Spleen (tissue), 11 donors: ENCODE results near the gene SEC16A. TPM values are rescaled to one million over a fixed set of nuclear protein-coding genes. Genes with fewer than 3 reads are reported as not detected.

Experiments
- DNase-seq: peaks from one replicate; pipeline ENCODE4 v3.0.0-alpha.2; 2020
- H3K27ac ChIP-seq, 8 donors: fragments of 200-600 bp; sonication (generic) in 7 of 8; 1 replicate in 4 of 8; 2 replicates in 4 of 8; pipeline versions ENCODE4 v1.5.0 to v1.8.0; 2016 to 2021; ENCODE audit warnings: inconsistent platforms in 4 of 8, mild to moderate bottlenecking in 4 of 8, moderate library complexity in 1 of 8
- H3K27me3 ChIP-seq, 7 donors: fragments of 200-600 bp; sonication (generic) in 6 of 7; replicated peaks in 1 of 7; 1 replicate in 4 of 7; 2 replicates in 3 of 7; pipeline versions ENCODE4 v1.5.0 to v1.8.0; 2016 to 2021; ENCODE audit warnings: inconsistent platforms in 3 of 7, mild to moderate bottlenecking in 1 of 7
- H3K36me3 ChIP-seq, 6 donors: fragments of 200-600 bp; sonication (generic) in 5 of 6; 1 replicate in 4 of 6; 2 replicates in 2 of 6; pipeline versions ENCODE4 v1.5.0 to v1.8.0; 2016 to 2021; ENCODE audit warnings: inconsistent platforms in 2 of 6
- H3K4me1 ChIP-seq, 6 donors: fragments of 200-600 bp; sonication (generic) in 5 of 6; 1 replicate in 3 of 6; 2 replicates in 3 of 6; pipeline versions ENCODE4 v1.5.0 to v1.8.0; 2016 to 2021; ENCODE audit warnings: inconsistent platforms in 3 of 6
- H3K4me3 ChIP-seq, 8 donors: fragments of 200-600 bp; sonication (generic) in 7 of 8; 1 replicate in 4 of 8; 2 replicates in 4 of 8; pipeline versions ENCODE4 v1.5.0 to v1.8.0; 2016 to 2021; ENCODE audit warnings: inconsistent platforms in 4 of 8, mild to moderate bottlenecking in 4 of 8, moderate library complexity in 2 of 8
- H3K9me3 ChIP-seq, 8 donors: fragments of 200-600 bp; sonication (generic) in 7 of 8; 1 replicate in 4 of 8; 2 replicates in 4 of 8; pipeline versions ENCODE4 v1.5.0 to v1.8.0; 2016 to 2021; ENCODE audit warnings: inconsistent platforms in 4 of 8
- CTCF ChIP-seq, 11 experiments: fragments of 200-600 bp in 7 of 11; fragments of 450-650 bp in 4 of 11; sonication (generic) in 4 of 11; IDR thresholded peaks in 8 of 11; conservative IDR thresholded peaks in 3 of 11; 1 replicate in 7 of 11; 2 replicates in 4 of 11; pipeline versions ENCODE4 v1.4.0 to v1.8.0; 2016 to 2021; ENCODE audit warnings: antibody characterized with exemption in 11 of 11, inconsistent platforms in 4 of 11, mild to moderate bottlenecking in 1 of 11
- POLR2A ChIP-seq, 3 donors: fragments of 450-650 bp; IDR thresholded peaks; one replicate each; pipeline ENCODE4 v1.5.1; 2017; ENCODE audit warnings: antibody characterized with exemption in 3 of 3, mild to moderate bottlenecking in 1 of 3
- POLR2AphosphoS5 ChIP-seq, 3 donors: sonication (generic); formaldehyde crosslinking; IDR thresholded peaks; one replicate each; pipeline ENCODE4 v1.5.1; 2017; ENCODE audit warnings: antibody characterized with exemption in 3 of 3
- WGBS, 5 donors: extraction: QIAGEN DNeasy Blood & Tissue Kit in 3 of 5; methylation state at CpG; one replicate each; pipeline versions ENCODE4 v1.1.5 to v1.1.7; 2013 to 2018; 5-methylcytosine and 5-hydroxymethylcytosine counted together
- intact Hi-C: fragments of 100-400 bp; cut with DNase I; formaldehyde crosslinking; loops from one replicate; pipeline ENCODE4 v1.15.0; 2023; ENCODE audit warnings: low total_unique reads
- polyA plus RNA-seq, 3 donors: library from polyadenylated mRNA; stranded (reverse); fragments of 200-250 nt; gene quantifications; one replicate each; pipeline ENCODE4 v1.2.1, GENCODE V29; 2013
- total RNA-seq, 7 donors: library from RNA; depleted of rRNA in 3 of 7; stranded (reverse); fragments of >200 nt in 3 of 7; fragmentation: NEBNext Ultra II Directional in 4 of 7; extraction: Animal tissue kit (Norgen Biotek cat#: 25700) in 4 of 7; gene quantifications; one replicate each; pipeline versions ENCODE4 v1.1.0 to v1.2.1, GENCODE V29; 2016 to 2021
- donor health status: healthy with polysubstance abuse.
- donor health status: DM: no; HTN: no; CAD: no; lungs with moderate emphysema.
- donor health status: DM: no; HTN: no; CAD: no.
- donor health status: Bipolar disorder and iron deficiency.
- donor health status: healthy.
- donor health status: DM: no; HTN: no; CAD: no.
- donor health status: DM: yes; HTN: yes; CAD: no.

SEC16A gene
- total and polyA plus RNA-seq, 10 donors: 35.0 to 92.1 (median 75.1) TPM

- H3K4me3 ChIP-seq: peak overlapping the region; percentile 66 to 99 (median 97)
- peaks cover 24 to 78% (median 61%) of the 10 kb centered on the region in 6 donors for H3K4me1 ChIP-seq
- peaks cover 4 to 64% (median 38%) of the 10 kb centered on the region in 6 donors for H3K36me3 ChIP-seq
- no peaks in the 10 kb centered on the region for H3K9me3 ChIP-seq
- DNase-seq: peak; percentile 87
- peak overlapping the region; percentile 46 to 89 (median 86) for H3K27ac ChIP-seq
- 1 to 4% (median 1%) methylated on average over 31 to 91 of the region's 91 CpGs for WGBS, 5 donors
- TF ChIP-seq POLR2AphosphoS5 (IDR thresholded peaks at IDR 0.05) (peak in 2 of 3 donors; percentile 3 to 27), CTCF (IDR thresholded peaks at IDR 0.05 in 8 of 11, conservative IDR thresholded peaks at IDR 0.05 in 3 of 11) (no peak)
- peaks cover 0 to 7% (median 0%) of the 10 kb centered on the region in 7 donors for H3K27me3 ChIP-seq
- intact Hi-C loops: no loop called here
Observed at GRCh38 chr9:136438548-136439480, 44.0 kb downstream of the SEC16A start.

- peaks cover 0 to 64% (median 32%) of the 10 kb centered on the region in 6 donors for H3K36me3 ChIP-seq
- WGBS, 5 donors: 55 to 62% (median 57%) methylated on average over 37 of the region's 37 CpGs
- H3K4me3 ChIP-seq: peak overlapping the region; percentile 66 to 99 (median 97)
- DNase-seq: no peak
- H3K9me3 ChIP-seq: no peaks in the 10 kb centered on the region
- intact Hi-C loops: no loop called here
- H3K27me3 ChIP-seq: peaks cover 0 to 7% (median 0%) of the 10 kb centered on the region in 7 donors
- H3K4me1 ChIP-seq: peaks cover 24 to 78% (median 61%) of the 10 kb centered on the region in 6 donors
- peak overlapping the region in 4 of 8 donors; percentile 86 to 89 (median 88) for H3K27ac ChIP-seq
- no peak for TF ChIP-seq CTCF (IDR thresholded peaks at IDR 0.05 in 8 of 11, conservative IDR thresholded peaks at IDR 0.05 in 3 of 11)
- TF ChIP-seq POLR2AphosphoS5 (IDR thresholded peaks at IDR 0.05): no peak
- TF ChIP-seq POLR2A (IDR thresholded peaks at IDR 0.05): no peak
Observed at GRCh38 chr9:136437839-136438547, 44.8 kb downstream of the SEC16A start.

- intact Hi-C loops: no loop called here
- Histone ChIP-seq H3K4me1 (peaks cover 24 to 75% (median 58%) of the 10 kb centered on the region in 6 donors), H3K27me3 (peaks cover 0 to 7% (median 0%) of the 10 kb centered on the region in 7 donors), H3K27ac (peak overlapping the region in 1 of 8 donors; percentile 87), H3K36me3 (peaks cover 0 to 64% (median 30%) of the 10 kb centered on the region in 6 donors), H3K9me3 (no peaks in the 10 kb centered on the region), H3K4me3 (peak overlapping the region in 6 of 8 donors; percentile 66 to 99 (median 97))
- TF ChIP-seq POLR2AphosphoS5 (IDR thresholded peaks at IDR 0.05): no peak
- no peak for TF ChIP-seq POLR2A (IDR thresholded peaks at IDR 0.05)
- no peak for TF ChIP-seq CTCF (IDR thresholded peaks at IDR 0.05 in 8 of 11, conservative IDR thresholded peaks at IDR 0.05 in 3 of 11)
- no peak for DNase-seq
- 68 to 89% (median 70%) methylated on average over 5 to 8 of the region's 8 CpGs for WGBS, 5 donors
Observed at GRCh38 chr9:136437430-136437829, 45.4 kb downstream of the SEC16A start.
